K562 treated with DMSO at 1 percent for 24 hours (cell line): ENCODE data around the gene ATG16L1. TPM values are rescaled to one million over a fixed set of nuclear protein-coding genes. Genes with fewer than 3 reads are reported as not detected.

Experiments used
- total RNA-seq: library from RNA; unstranded; fragments of 300-600 nt; gene quantifications from 2 replicates; pipeline ENCODE4 v1.2.3, GENCODE V29; 2022; ENCODE audit warnings: low read depth; ENCODE audit not compliant: insufficient read depth

The ATG16L1 gene
- 11.4 and 12.0 TPM in 2 replicates for total RNA-seq

GRCh38 chr2:233251306-233252116 lies at the start of gene ATG16L1:
TSS of gene ATG16L1 (plus strand) at chr2:233251673. CDS start at chr2:233251828, 155 bp downstream.

GRCh38 chr2:233307565-233307964 lies 56.1 kb downstream of the ATG16L1 start, which contains the start of gene SAG:
TSS of gene SAG (plus strand) at chr2:233307816. CDS start at chr2:233309190, 1,374 bp downstream.

Other genes with a start within 250 kb of the ATG16L1 start
- gene NGEF, start 238.4 kb upstream of the ATG16L1 start, total RNA-seq = 0.34 TPM in 1 of 2 replicates, not detected in the other
- not detected in 2 replicates for gene NEU2, start 219.0 kb upstream of the ATG16L1 start, total RNA-seq
- gene INPP5D, start 191.3 kb upstream of the ATG16L1 start, total RNA-seq = 7.4 and 7.9 TPM in 2 replicates
- 0.05 TPM in 1 of 2 replicates, not detected in the other for gene SAG, start 56.1 kb downstream of the ATG16L1 start, total RNA-seq
- 13.5 TPM in 2 replicates for gene DGKD, start 102.8 kb downstream of the ATG16L1 start, total RNA-seq